Mesothelial cell of epicardium (in vitro differentiated cells): ENCODE measurements around the gene NKIRAS1. TPM values are rescaled to one million over a fixed set of nuclear protein-coding genes. Genes with fewer than 3 reads are reported as not detected.
A peak's percentile ranks its signal among the peaks of the same experiment; 100 is the strongest.
"Not testable (repeated sequence)": the region's sequence is repeated elsewhere in the genome, so short reads cannot be mapped to it uniquely, and the experiment has no call there.

Experiments used
- DNase-seq, 2 experiments: peaks; one replicate each; pipeline ENCODE4 v3.0.0; 2021; ENCODE audit warnings: low spot score in 2 of 2; ENCODE audit not compliant: unreplicated experiment in 2 of 2
- H3K27ac Mint-ChIP-seq: 2 replicates; pipeline ENCODE4 v1.8.0; 2021; ENCODE audit warnings: mixed read lengths
- H3K27me3 Mint-ChIP-seq: 2 replicates; pipeline ENCODE4 v1.8.0; 2021; ENCODE audit warnings: low read depth, mixed read lengths
- H3K36me3 Mint-ChIP-seq: 2 replicates; pipeline ENCODE4 v1.8.0; 2021; ENCODE audit warnings: mixed read lengths
- H3K4me1 Mint-ChIP-seq: 2 replicates; pipeline ENCODE4 v1.8.0; 2021; ENCODE audit warnings: mixed read lengths
- H3K4me3 Mint-ChIP-seq: 2 replicates; pipeline ENCODE4 v1.8.0; 2021; ENCODE audit warnings: mild to moderate bottlenecking, moderate library complexity, mixed read lengths
- H3K9me3 Mint-ChIP-seq: 2 replicates; pipeline ENCODE4 v1.8.0; 2021; ENCODE audit warnings: mixed read lengths
- CTCF ChIP-seq: fragments of 200-600 bp; sonication (generic); IDR thresholded peaks from one replicate; pipeline ENCODE4 v1.5.0; 2021; ENCODE audit warnings: antibody characterized with exemption; ENCODE audit not compliant: unreplicated experiment
- total RNA-seq: library from RNA; stranded (reverse); gene quantifications from 3 replicates; pipeline ENCODE4 v1.2.1, GENCODE V29; 2021

NKIRAS1 gene
- total RNA-seq, 1 donor from 2014 or later, result 8.7 TPM

- Mint-ChIP-seq H3K4me3 (no peak overlapping the region), H3K27me3 (no peaks in the 10 kb centered on the region), H3K9me3 (peaks cover 14% of the 10 kb centered on the region), H3K36me3 (peaks cover 20% of the 10 kb centered on the region), H3K4me1 (peaks cover 3% of the 10 kb centered on the region), H3K27ac (no peak overlapping the region)
- no peak for TF ChIP-seq CTCF
- DNase-seq, result no peak
These were observed 41.6 kb downstream of the NKIRAS1 start for GRCh38 chr3:23875113-23875725.

- no peak for DNase-seq
- Mint-ChIP-seq H3K36me3 (peaks cover 18% of the 10 kb centered on the region), H3K27ac (peak overlapping the region; percentile 19), H3K27me3 (no peaks in the 10 kb centered on the region), H3K4me1 (peaks cover 5% of the 10 kb centered on the region), H3K9me3 (peaks cover 13% of the 10 kb centered on the region), H3K4me3 (no peak overlapping the region)
- TF ChIP-seq CTCF, result no peak
These were observed 42.3 kb downstream of the NKIRAS1 start for GRCh38 chr3:23874359-23875112.

GRCh38 chr3:23873941-23874340 is 42.8 kb downstream of the NKIRAS1 start:
- H3K4me3 Mint-ChIP-seq, result no peak overlapping the region
- TF ChIP-seq CTCF, result no peak
- peaks cover 12% of the 10 kb centered on the region for H3K36me3 Mint-ChIP-seq
- H3K27ac Mint-ChIP-seq, result peak overlapping the region; percentile 34
- no peaks in the 10 kb centered on the region for H3K27me3 Mint-ChIP-seq
- peaks cover 8% of the 10 kb centered on the region for H3K9me3 Mint-ChIP-seq
- DNase-seq, result no peak
- peaks cover 5% of the 10 kb centered on the region for H3K4me1 Mint-ChIP-seq

GRCh38 chr3:23872330-23872729 is 44.5 kb downstream of the NKIRAS1 start:
- Mint-ChIP-seq H3K27ac (no peak overlapping the region), H3K4me1 (peaks cover 17% of the 10 kb centered on the region), H3K27me3 (no peaks in the 10 kb centered on the region), H3K9me3 (no peaks in the 10 kb centered on the region), H3K36me3 (peaks cover 2% of the 10 kb centered on the region), H3K4me3 (no peak overlapping the region)
- no peak for TF ChIP-seq CTCF
- DNase-seq, result no peak

GRCh38 chr3:23871361-23871760 is 45.4 kb downstream of the NKIRAS1 start:
- not testable (repeated sequence) for DNase-seq, H3K27ac Mint-ChIP-seq, H3K4me3 Mint-ChIP-seq, H3K9me3 Mint-ChIP-seq, H3K36me3 Mint-ChIP-seq, H3K27me3 Mint-ChIP-seq
- H3K4me1 Mint-ChIP-seq, result peaks cover 21% of the 10 kb centered on the region

GRCh38 chr3:23870663-23871043 is 46.1 kb downstream of the NKIRAS1 start:
- not testable (repeated sequence) for H3K27ac Mint-ChIP-seq, H3K9me3 Mint-ChIP-seq, H3K36me3 Mint-ChIP-seq, DNase-seq, H3K27me3 Mint-ChIP-seq, H3K4me3 Mint-ChIP-seq
- H3K4me1 Mint-ChIP-seq, result peaks cover 28% of the 10 kb centered on the region
